Hepatocyte (in vitro differentiated cells): Measurements from ENCODE around the gene SRP14. TPM values are rescaled to one million over a fixed set of nuclear protein-coding genes. Genes with fewer than 3 reads are reported as not detected.

Source experiments
- DNase-seq: peaks from one replicate; pipeline ENCODE4 v3.0.0-alpha.2; 2016; ENCODE audit warnings: low spot score
- H2AFZ ChIP-seq: fragments of 200-600 bp; sonication (generic); 2 replicates; pipeline ENCODE4 v1.6.0; 2016; ENCODE audit warnings: antibody characterized with exemption, mild to moderate bottlenecking
- H3K27ac ChIP-seq: fragments of 200-600 bp; sonication (generic); 2 replicates; pipeline ENCODE4 v1.5.1; 2016; ENCODE audit warnings: mild to moderate bottlenecking
- H3K27me3 ChIP-seq: fragments of 200-600 bp; sonication (generic); 2 replicates; pipeline ENCODE4 v1.6.1; 2016
- H3K36me3 ChIP-seq: fragments of 200-600 bp; sonication (generic); replicated peaks from 2 replicates; pipeline ENCODE4 v1.5.1; 2016; ENCODE audit warnings: low read depth; ENCODE audit not compliant: insufficient read depth
- H3K4me1 ChIP-seq: fragments of 200-600 bp; sonication (generic); 2 replicates; pipeline ENCODE4 v1.5.1; 2016; ENCODE audit warnings: mild to moderate bottlenecking, moderate library complexity; ENCODE audit not compliant: insufficient read depth
- H3K4me2 ChIP-seq: fragments of 200-600 bp; sonication (generic); 2 replicates; pipeline ENCODE4 v1.6.0; 2016
- H3K4me3 ChIP-seq: fragments of 200-600 bp; sonication (generic); 2 replicates; pipeline ENCODE4 v1.5.1; 2016; ENCODE audit warnings: mild to moderate bottlenecking
- H3K79me2 ChIP-seq: fragments of 200-600 bp; sonication (generic); 2 replicates; pipeline ENCODE4 v1.6.0; 2017; ENCODE audit warnings: mild to moderate bottlenecking
- H3K9me2 ChIP-seq: fragments of 200-600 bp; sonication (generic); replicated peaks from 2 replicates; pipeline ENCODE4 v1.6.0; 2017; ENCODE audit warnings: mild to moderate bottlenecking; ENCODE audit not compliant: insufficient read depth
- H3K9me3 ChIP-seq: fragments of 200-600 bp; sonication (generic); 2 replicates; pipeline ENCODE4 v1.5.1; 2016; ENCODE audit warnings: low read depth, mild to moderate bottlenecking
- H4K20me1 ChIP-seq: fragments of 200-600 bp; sonication (generic); 2 replicates; pipeline ENCODE4 v1.6.0; 2016; ENCODE audit warnings: mild to moderate bottlenecking; ENCODE audit not compliant: insufficient read depth, poor library complexity, severe bottlenecking
- CTCF ChIP-seq: fragments of 200-600 bp; sonication (generic); IDR thresholded peaks from 2 replicates; pipeline ENCODE4 v1.5.1; 2016; ENCODE audit warnings: antibody characterized with exemption, mild to moderate bottlenecking; ENCODE audit not compliant: poor library complexity
- EZH2 ChIP-seq: fragments of 200-600 bp; sonication (generic); IDR thresholded peaks from 2 replicates; pipeline ENCODE4 v1.6.1; 2016; ENCODE audit warnings: antibody characterized with exemption, mild to moderate bottlenecking, borderline replicate concordance
- EZH2phosphoT487 ChIP-seq: fragments of 200-600 bp; sonication (generic); IDR thresholded peaks from one replicate; pipeline ENCODE4 v1.6.1; 2018; ENCODE audit warnings: antibody characterized with exemption, mild to moderate bottlenecking, low read depth, moderate library complexity; ENCODE audit not compliant: unreplicated experiment, severe bottlenecking
- WGBS: methylation state at CpG from one replicate; pipeline ENCODE4 v1.1.6; 2016; ENCODE audit warnings: low lambda C conversion rate; ENCODE audit errors: missing lambda C conversion rate; 5-methylcytosine and 5-hydroxymethylcytosine counted together
- polyA plus RNA-seq: library from polyadenylated mRNA; unstranded; fragments of >200 nt; fragmentation: Nextera tagmentation; extraction: Ambion mirVana; gene quantifications from 2 replicates; pipeline ENCODE4 v1.2.1, GENCODE V29; 2016
- total RNA-seq: library from RNA; depleted of rRNA; stranded (reverse); fragments of >200 nt; gene quantifications from 2 replicates; pipeline ENCODE4 v1.2.3, GENCODE V29; 2014

The SRP14 gene
- total and polyA plus RNA-seq, 2 experiments from 2014 or later, result 219 to 827 TPM

- no peak for DNase-seq
- TF ChIP-seq EZH2 (no peak), CTCF (no peak), EZH2phosphoT487 (no peak)
- Histone ChIP-seq H4K20me1 (no peaks in the 10 kb centered on the region), H3K4me1 (peaks cover 29% of the 10 kb centered on the region), H3K36me3 (no peaks in the 10 kb centered on the region), H3K9me2 (no peaks in the 10 kb centered on the region), H3K79me2 (no peaks in the 10 kb centered on the region), H3K27me3 (no peaks in the 10 kb centered on the region), H3K4me2 (no peak overlapping the region), H3K4me3 (no peak overlapping the region), H3K27ac (peak overlapping the region; percentile 8), H3K9me3 (no peaks in the 10 kb centered on the region), H2AFZ (no peak overlapping the region)
- 90% methylated on average over 3 of the region's 3 CpGs for WGBS
Observed at GRCh38 chr15:40048926-40049475, 10.0 kb upstream of the SRP14 start.

GRCh38 chr15:40048211-40048792 is 9.3 kb upstream of the SRP14 start:
- H3K27ac ChIP-seq, result peak overlapping the region; percentile 52
- H2AFZ ChIP-seq, result no peak overlapping the region

GRCh38 chr15:40047415-40048210 is 8.6 kb upstream of the SRP14 start:
- Histone ChIP-seq H3K79me2 (no peaks in the 10 kb centered on the region), H3K4me3 (no peak overlapping the region), H3K36me3 (no peaks in the 10 kb centered on the region), H2AFZ (no peak overlapping the region), H3K27ac (peak overlapping the region; percentile 52), H3K9me2 (no peaks in the 10 kb centered on the region), H3K27me3 (no peaks in the 10 kb centered on the region), H3K9me3 (no peaks in the 10 kb centered on the region), H4K20me1 (no peaks in the 10 kb centered on the region), H3K4me1 (peaks cover 25% of the 10 kb centered on the region), H3K4me2 (no peak overlapping the region)
- DNase-seq, result peak; percentile 58
- TF ChIP-seq EZH2phosphoT487 (no peak), EZH2 (no peak), CTCF (no peak)
- 50% methylated on average over 15 of the region's 15 CpGs for WGBS

More at GRCh38 chr15:40048211-40048792, 9.3 kb upstream of the SRP14 start:
- 69% methylated on average over 10 of the region's 10 CpGs for WGBS
- DNase-seq, result no peak
- Histone ChIP-seq H3K79me2 (no peaks in the 10 kb centered on the region), H3K4me1 (peaks cover 25% of the 10 kb centered on the region), H3K4me3 (no peak overlapping the region), H3K36me3 (no peaks in the 10 kb centered on the region), H3K9me3 (no peaks in the 10 kb centered on the region), H3K9me2 (no peaks in the 10 kb centered on the region), H3K27me3 (no peaks in the 10 kb centered on the region), H4K20me1 (no peaks in the 10 kb centered on the region), H3K4me2 (no peak overlapping the region)
- TF ChIP-seq CTCF (no peak), EZH2 (no peak), EZH2phosphoT487 (no peak)
